B cell (primary cell): ENCODE results near the gene PCNX3. TPM values are rescaled to one million over a fixed set of nuclear protein-coding genes. Genes with fewer than 3 reads are reported as not detected.

Source experiments
- ATAC-seq: fragments of 200-7000 bp; cut with Tn5 transposase; one replicate; pipeline ENCODE4 v1.10.0; 2021; ENCODE audit warnings: low read depth, mild to moderate bottlenecking, moderate number of reproducible peaks, moderate library complexity
- CTCF ChIA-PET: fragments of 350-600 bp; sonication (Branson Sonifier 250); formaldehyde crosslinking; loops from one replicate; lab custom pipeline; 2021; ENCODE audit warnings: antibody characterized with exemption, inconsistent platforms; lab: Charles Lee
- POLR2A ChIA-PET: fragments of 350-600 bp; sonication (Branson Sonifier 250); formaldehyde crosslinking; loops from one replicate; lab custom pipeline; 2021; ENCODE audit warnings: antibody characterized with exemption; lab: Charles Lee
- DNase-seq: peaks from one replicate; pipeline ENCODE4 v3.0.0; 2013
- H2AFZ ChIP-seq: 2 replicates; pipeline ENCODE4 v1.6.1; 2012; ENCODE audit warnings: mild to moderate bottlenecking, low read depth, low read length; ENCODE audit not compliant: insufficient read depth, poor library complexity, severe bottlenecking
- H3K27ac ChIP-seq, 2 donors: 1 replicate in 1 of 2; 2 replicates in 1 of 2; pipeline ENCODE4 v1.5.1; 2012 to 2013; ENCODE audit warnings: low read length in 2 of 2, mild to moderate bottlenecking in 2 of 2, moderate library complexity in 1 of 2
- H3K27me3 ChIP-seq, 4 experiments: fragments of 200-600 bp in 1 of 4; sonication (generic) in 1 of 4; replicated peaks in 1 of 4; 1 replicate in 2 of 4; 2 replicates in 2 of 4; pipeline versions ENCODE4 v1.6.1 to v1.7.0; 2013 to 2016; ENCODE audit warnings: low read length in 3 of 4, mild to moderate bottlenecking in 2 of 4, mixed read lengths in 1 of 4, moderate library complexity in 1 of 4; ENCODE audit not compliant: insufficient read depth in 4 of 4, control insufficient read depth in 3 of 4; ENCODE audit errors: control extremely low read depth in 1 of 4
- H3K36me3 ChIP-seq, 2 experiments: replicated peaks in 1 of 2; 1 replicate in 1 of 2; 2 replicates in 1 of 2; pipeline versions ENCODE4 v1.6.1 to v1.7.1; 2013; ENCODE audit warnings: low read length in 1 of 2; ENCODE audit not compliant: insufficient read depth in 2 of 2, control insufficient read depth in 1 of 2; ENCODE audit errors: control extremely low read depth in 1 of 2, extremely low read depth in 1 of 2
- H3K4me1 ChIP-seq, 2 donors: fragments of 200-600 bp in 1 of 2; sonication (generic) in 1 of 2; 1 replicate in 1 of 2; 2 replicates in 1 of 2; pipeline versions ENCODE4 v1.5.1 to v1.6.1; 2013 to 2017; ENCODE audit warnings: low read length in 2 of 2; ENCODE audit not compliant: control insufficient read depth in 2 of 2, insufficient read depth in 2 of 2
- H3K4me2 ChIP-seq: replicated peaks from 2 replicates; pipeline ENCODE3; 2012; ENCODE audit warnings: mild to moderate bottlenecking, low read depth, low read length; ENCODE audit not compliant: poor library complexity, severe bottlenecking
- H3K4me3 ChIP-seq, 5 experiments: fragments of 200-600 bp in 1 of 5; sonication (generic) in 1 of 5; 1 replicate in 3 of 5; 2 replicates in 2 of 5; pipeline versions ENCODE4 v1.5.1 to v1.7.0; 2011 to 2016; ENCODE audit warnings: low read length in 4 of 5, mild to moderate bottlenecking in 4 of 5, low read depth in 2 of 5, control low read depth in 1 of 5, moderate library complexity in 1 of 5; ENCODE audit not compliant: insufficient read depth in 1 of 5; ENCODE audit errors: control extremely low read depth in 1 of 5, extremely low read depth in 1 of 5
- H3K79me2 ChIP-seq: fragments of 200-600 bp; sonication (generic); one replicate; pipeline ENCODE4 v1.6.0; 2016; ENCODE audit warnings: low read length; ENCODE audit not compliant: control insufficient read depth, insufficient read depth
- H3K9ac ChIP-seq: fragments of 200-600 bp; sonication (generic); 2 replicates; pipeline ENCODE4 v1.6.1; 2017; ENCODE audit warnings: mild to moderate bottlenecking, low read length, moderate library complexity
- H3K9me3 ChIP-seq, 3 donors: one replicate each; pipeline versions ENCODE4 v1.6.1 to v1.7.1; 2013; ENCODE audit warnings: low read length in 2 of 3; ENCODE audit not compliant: control insufficient read depth in 2 of 3, insufficient read depth in 1 of 3; ENCODE audit errors: control extremely low read depth in 1 of 3
- H4K20me1 ChIP-seq: 2 replicates; pipeline ENCODE4 v1.6.0; 2012; ENCODE audit warnings: mild to moderate bottlenecking, low read length; ENCODE audit not compliant: insufficient read depth, control insufficient read depth, poor library complexity, severe bottlenecking
- H3K27ac Mint-ChIP-seq: one replicate; pipeline ENCODE4 v1.8.0; 2021; ENCODE audit warnings: mixed read lengths
- H3K27me3 Mint-ChIP-seq: one replicate; pipeline ENCODE4 v1.8.0; 2021; ENCODE audit warnings: mixed read lengths
- H3K4me1 Mint-ChIP-seq: one replicate; pipeline ENCODE4 v1.8.0; 2021; ENCODE audit warnings: mixed read lengths
- H3K4me3 Mint-ChIP-seq: one replicate; pipeline ENCODE4 v1.8.0; 2021; ENCODE audit warnings: mixed read lengths
- H3K9me3 Mint-ChIP-seq: one replicate; pipeline ENCODE4 v1.8.0; 2022; ENCODE audit warnings: mixed read lengths; ENCODE audit not compliant: insufficient read depth
- EZH2 ChIP-seq: IDR thresholded peaks from 2 replicates; pipeline ENCODE4 v1.6.1; 2012; ENCODE audit warnings: borderline replicate concordance, low read depth, mild to moderate bottlenecking, moderate library complexity, low read length; ENCODE audit not compliant: insufficient read depth, poor library complexity, severe bottlenecking
- WGBS: methylation state at CpG from one replicate; pipeline ENCODE4 v1.1.5; 2013; ENCODE audit warnings: missing lambda C conversion rate; ENCODE audit not compliant: insufficient coverage; 5-methylcytosine and 5-hydroxymethylcytosine counted together
- intact Hi-C: fragments of 100-400 bp; cut with micrococcal nuclease; formaldehyde crosslinking; loops from one replicate; pipeline ENCODE4 v1.10.0; 2022
- polyA plus RNA-seq: library from polyadenylated mRNA; depleted of rRNA; stranded (reverse); fragments of >200 nt; gene quantifications from 2 replicates; pipeline ENCODE4 v1.2.3, GENCODE V29; 2012
- total RNA-seq, 2 donors: library from RNA; stranded (reverse); fragments of 120-200 nt in 1 of 2; gene quantifications; 1 replicate in 1 of 2; 2 replicates in 1 of 2; pipeline versions ENCODE4 v1.2.3 to v1.2.4, GENCODE V29; 2013 to 2022
- TF ChIP-seq, protein P1 (sequence below): fragments of 200-600 bp; IDR thresholded peaks from one replicate; pipeline ENCODE4 v1.8.0; 2022; ENCODE audit warnings: antibody characterized with exemption, mild to moderate bottlenecking

PCNX3 gene
- total and polyA plus RNA-seq, 2 donors (not counting 1 experiment from before 2014, with no cell fraction given): 61.5 to 62.8 TPM

DNA sequence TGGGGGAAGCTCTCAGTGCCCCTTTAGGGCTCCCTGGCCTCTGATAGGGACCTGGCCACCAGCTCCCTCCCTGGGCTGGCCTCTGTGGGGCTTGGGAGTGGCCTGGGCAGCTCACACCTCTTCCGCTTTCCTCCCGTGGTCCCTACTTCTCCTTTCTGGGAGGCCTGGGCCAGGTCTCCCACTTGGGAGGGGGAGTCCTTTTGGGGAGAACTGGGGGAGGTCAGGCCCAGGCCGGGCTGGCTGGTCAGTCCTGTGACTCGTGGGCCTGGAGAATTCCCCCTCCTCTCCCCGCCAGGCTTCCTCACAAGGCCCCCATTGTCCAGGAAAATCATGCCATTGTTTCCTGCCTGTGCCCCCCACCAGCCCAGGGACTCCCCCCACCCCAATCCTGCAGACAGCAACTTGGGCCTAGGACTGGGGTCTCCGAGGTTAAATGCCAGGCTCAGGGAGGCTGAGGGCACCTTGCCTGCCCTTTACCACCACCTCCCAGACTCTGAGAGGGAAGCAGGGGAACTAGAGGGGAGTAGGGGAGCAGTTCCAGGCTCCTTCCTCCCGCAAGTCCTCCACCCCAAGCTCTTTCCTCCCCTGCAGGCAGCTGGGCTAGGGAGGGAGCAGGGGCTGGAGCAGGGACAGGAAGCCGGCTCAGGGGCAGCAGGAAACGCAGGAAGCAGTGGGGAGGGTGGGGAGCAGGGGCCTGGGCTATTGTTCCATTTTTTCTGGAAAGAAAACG, 4.4 kb upstream of the PCNX3 start:
- no peak overlapping the region for H2AFZ ChIP-seq
- H3K9ac ChIP-seq: no peak overlapping the region
- peak overlapping the region; percentile 22 to 89 for H3K27ac ChIP-seq
- H3K79me2 ChIP-seq: peaks cover 54% of the 10 kb centered on the region
- no peak for ATAC-seq
- 35% methylated on average over 3 of the region's 10 CpGs for WGBS
- TF ChIP-seq EZH2: no peak
- TF ChIP-seq, protein P1, sequence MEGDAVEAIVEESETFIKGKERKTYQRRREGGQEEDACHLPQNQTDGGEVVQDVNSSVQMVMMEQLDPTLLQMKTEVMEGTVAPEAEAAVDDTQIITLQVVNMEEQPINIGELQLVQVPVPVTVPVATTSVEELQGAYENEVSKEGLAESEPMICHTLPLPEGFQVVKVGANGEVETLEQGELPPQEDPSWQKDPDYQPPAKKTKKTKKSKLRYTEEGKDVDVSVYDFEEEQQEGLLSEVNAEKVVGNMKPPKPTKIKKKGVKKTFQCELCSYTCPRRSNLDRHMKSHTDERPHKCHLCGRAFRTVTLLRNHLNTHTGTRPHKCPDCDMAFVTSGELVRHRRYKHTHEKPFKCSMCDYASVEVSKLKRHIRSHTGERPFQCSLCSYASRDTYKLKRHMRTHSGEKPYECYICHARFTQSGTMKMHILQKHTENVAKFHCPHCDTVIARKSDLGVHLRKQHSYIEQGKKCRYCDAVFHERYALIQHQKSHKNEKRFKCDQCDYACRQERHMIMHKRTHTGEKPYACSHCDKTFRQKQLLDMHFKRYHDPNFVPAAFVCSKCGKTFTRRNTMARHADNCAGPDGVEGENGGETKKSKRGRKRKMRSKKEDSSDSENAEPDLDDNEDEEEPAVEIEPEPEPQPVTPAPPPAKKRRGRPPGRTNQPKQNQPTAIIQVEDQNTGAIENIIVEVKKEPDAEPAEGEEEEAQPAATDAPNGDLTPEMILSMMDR: no peak
- peak overlapping the region in 1 of 5 experiments; percentile 28 for H3K4me3 ChIP-seq
- peaks cover 46% of the 10 kb centered on the region for H3K4me1 Mint-ChIP-seq
- peak overlapping the region; percentile 78 for H3K27ac Mint-ChIP-seq
- no peaks in the 10 kb centered on the region for H3K9me3 Mint-ChIP-seq
- H3K27me3 ChIP-seq: no peaks in the 10 kb centered on the region
- POLR2A ChIA-PET: interaction anchor here (0.6 kb wide), 1 partner anchor 869 kb away, joined by 6 read pairs; no protein-coding TSS in a partner anchor
- peaks cover 32 to 35% of the 10 kb centered on the region in 2 donors for H3K4me1 ChIP-seq
- CTCF ChIA-PET: interaction anchor here (0.8 to 2.3 kb wide), 2 partner anchors 17 to 367 kb away, joined by 3 to 12 read pairs; no protein-coding TSS in a partner anchor
- H4K20me1 ChIP-seq: peaks cover 42% of the 10 kb centered on the region
- peak overlapping the region; percentile 84 for H3K4me2 ChIP-seq
- H3K9me3 ChIP-seq: peaks cover 0 to 5% (median 0%) of the 10 kb centered on the region in 3 donors
- intact Hi-C loops: loop anchor here (10.0 kb wide), 1 partner anchor 496 kb away; the partner anchor contains the start of genes TM7SF2 and ZNHIT2
- peak overlapping the region; percentile 47 for H3K4me3 Mint-ChIP-seq
- H3K27me3 Mint-ChIP-seq: no peaks in the 10 kb centered on the region
- H3K36me3 ChIP-seq: peaks cover 0 to 44% of the 10 kb centered on the region in 2 experiments
- DNase-seq: no peak
